ENCODE results near the gene AKAP6.

Gene AKAP6

GRCh38 chr14:32330351-32331111 lies 1.4 kb downstream of the AKAP6 start:
- DNase-seq (ENCODE audit: low read depth) = no peak

DNA sequence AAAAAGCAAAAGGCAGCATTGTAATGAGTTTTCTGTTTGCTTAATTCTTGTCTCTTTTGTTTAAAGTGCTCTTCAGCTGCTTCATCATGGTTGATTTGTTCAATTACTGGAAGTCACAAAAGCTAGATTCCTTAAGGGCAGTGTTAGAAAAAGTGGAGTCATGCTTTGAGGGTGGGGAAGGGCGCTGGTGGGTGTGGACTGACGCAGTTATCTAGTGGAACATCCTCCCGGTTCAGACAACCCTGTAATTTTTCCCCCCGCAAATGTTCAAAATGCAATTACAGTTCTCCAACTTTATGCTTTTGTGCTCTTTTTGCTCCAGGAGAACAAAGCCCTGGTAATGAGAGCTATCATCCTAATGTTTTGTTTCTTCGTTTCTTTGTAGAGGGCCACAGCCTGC lies 2.1 kb downstream of the AKAP6 start:
- DNase-seq (ENCODE audit: low read depth) = no peak

GRCh38 chr14:32332415-32333316 lies 3.6 kb downstream of the AKAP6 start:
- DNase-seq (ENCODE audit: low read depth) = peak; percentile 9

GRCh38 chr14:32336702-32337101 lies 7.6 kb downstream of the AKAP6 start:
- DNase-seq (ENCODE audit: low read depth) = no peak

DNA sequence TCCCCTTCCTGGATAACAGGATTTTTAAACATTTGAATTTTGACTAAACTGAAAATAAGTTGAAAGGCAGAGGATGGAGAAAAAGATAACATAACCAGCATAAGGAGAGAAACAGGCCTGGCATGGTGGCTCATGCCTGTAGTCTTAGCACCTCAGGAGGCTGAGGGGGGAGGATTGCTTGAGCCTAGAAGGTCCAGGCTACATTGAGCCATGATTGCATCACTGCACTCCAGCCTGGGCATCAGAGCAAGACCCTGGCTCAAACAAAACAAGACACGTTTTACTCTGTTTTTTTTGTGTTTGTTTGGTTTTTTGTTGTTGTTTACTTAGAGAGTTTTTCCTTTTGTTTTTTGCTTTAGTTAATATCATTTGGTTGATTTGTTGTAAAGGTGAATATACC lies 8.7 kb downstream of the AKAP6 start:
- DNase-seq (ENCODE audit: low read depth) = no peak

GRCh38 chr14:32339188-32339587 lies 10.1 kb downstream of the AKAP6 start:
- no peak for DNase-seq (ENCODE audit: low read depth)

GRCh38 chr14:32341947-32342846 lies 13.1 kb downstream of the AKAP6 start:
- DNase-seq (ENCODE audit: low read depth) = no peak

DNA sequence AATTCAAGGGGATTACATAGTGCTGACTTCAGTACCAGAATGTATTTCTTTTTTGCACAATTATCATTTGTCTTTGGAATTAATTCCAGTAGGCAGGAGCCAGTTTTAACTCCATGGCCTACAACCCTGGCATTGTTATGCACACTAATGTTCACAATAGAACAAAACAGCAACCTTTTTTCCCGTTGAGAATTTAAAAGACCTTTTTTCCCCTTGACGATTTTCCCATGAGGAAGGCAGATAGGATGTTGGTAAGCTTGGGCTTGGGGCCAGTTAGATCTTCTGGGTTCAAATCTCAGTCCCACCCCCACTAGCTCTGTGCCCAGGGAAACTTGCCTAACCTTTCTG lies 13.7 kb downstream of the AKAP6 start:
- DNase-seq (ENCODE audit: low read depth) = no peak

- DNase-seq (ENCODE audit: low read depth) = no peak
Observed at GRCh38 chr14:32343926-32344430, 14.9 kb downstream of the AKAP6 start.

GRCh38 chr14:32345311-32345791 lies 16.3 kb downstream of the AKAP6 start:
- no peak for DNase-seq (ENCODE audit: low read depth)

- DNase-seq (ENCODE audit: low read depth) = no peak
Observed at GRCh38 chr14:32349322-32349721, 20.2 kb downstream of the AKAP6 start.

DNA sequence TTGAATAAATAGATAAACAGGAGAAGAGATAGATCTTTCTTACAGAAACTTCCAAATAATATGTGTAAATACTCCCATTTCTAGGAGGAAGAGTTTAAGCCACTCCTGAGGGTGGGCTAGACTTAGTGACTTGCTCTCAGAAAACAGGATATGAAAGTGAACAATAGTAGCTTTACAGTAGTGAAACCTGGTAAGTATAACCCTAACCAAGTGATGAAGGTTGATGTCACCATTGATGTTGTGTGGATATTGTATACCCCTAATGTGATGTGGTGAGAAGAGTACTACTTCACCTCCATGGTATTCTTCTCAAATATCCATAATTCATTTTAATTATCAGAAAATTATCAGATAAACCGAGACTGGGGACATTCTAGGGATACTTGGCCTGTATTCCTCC lies 20.9 kb downstream of the AKAP6 start:
- no peak for DNase-seq (ENCODE audit: low read depth)

GRCh38 chr14:32352631-32353030 lies 23.5 kb downstream of the AKAP6 start:
- DNase-seq (ENCODE audit: low read depth) = no peak

- DNase-seq (ENCODE audit: low read depth) = no peak
Observed at GRCh38 chr14:32354716-32355115, 25.6 kb downstream of the AKAP6 start.

GRCh38 chr14:32358781-32359180 lies 29.7 kb downstream of the AKAP6 start:
- DNase-seq (ENCODE audit: low read depth) = no peak

DNA sequence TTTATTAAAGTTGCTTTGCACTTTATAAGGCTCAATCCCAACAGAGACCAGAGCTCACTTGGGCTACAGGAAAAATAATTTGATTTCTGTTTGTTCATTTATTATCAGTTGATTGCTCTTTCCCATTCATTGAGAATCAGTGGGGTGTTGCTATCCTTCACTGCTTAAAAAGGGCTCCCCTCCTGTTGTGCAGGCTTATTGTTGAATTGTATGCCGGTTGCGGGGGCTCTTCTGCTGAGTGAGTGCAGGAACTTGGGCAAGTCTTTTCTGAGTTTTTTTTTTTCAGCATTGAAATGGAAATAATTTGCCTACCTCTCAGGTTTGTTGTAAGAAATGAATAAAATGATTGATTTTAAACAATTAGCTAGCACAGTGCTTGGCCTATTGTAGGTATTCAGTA lies 32.6 kb downstream of the AKAP6 start:
- no peak for DNase-seq (ENCODE audit: low read depth)

DNA sequence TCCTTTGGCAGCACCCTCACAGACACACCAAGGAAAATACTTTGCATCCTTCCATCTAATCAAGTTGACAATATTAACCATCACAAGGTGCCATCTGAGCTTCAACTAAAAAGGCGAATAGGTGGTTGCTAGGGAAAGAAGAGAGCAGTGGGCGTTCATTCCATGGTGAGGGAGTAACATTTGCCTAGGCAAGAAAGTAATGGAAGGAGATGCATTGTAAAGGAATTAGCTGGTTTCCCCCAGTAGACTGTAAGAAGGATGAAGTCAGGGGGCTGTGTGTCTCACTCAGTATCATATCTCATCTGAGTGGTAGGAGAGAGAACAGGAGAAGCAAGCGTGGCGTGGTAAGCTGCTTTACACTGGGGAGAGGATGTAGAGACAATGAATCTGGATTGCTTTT lies 34.7 kb downstream of the AKAP6 start:
- no peak for DNase-seq (ENCODE audit: low read depth)

DNA sequence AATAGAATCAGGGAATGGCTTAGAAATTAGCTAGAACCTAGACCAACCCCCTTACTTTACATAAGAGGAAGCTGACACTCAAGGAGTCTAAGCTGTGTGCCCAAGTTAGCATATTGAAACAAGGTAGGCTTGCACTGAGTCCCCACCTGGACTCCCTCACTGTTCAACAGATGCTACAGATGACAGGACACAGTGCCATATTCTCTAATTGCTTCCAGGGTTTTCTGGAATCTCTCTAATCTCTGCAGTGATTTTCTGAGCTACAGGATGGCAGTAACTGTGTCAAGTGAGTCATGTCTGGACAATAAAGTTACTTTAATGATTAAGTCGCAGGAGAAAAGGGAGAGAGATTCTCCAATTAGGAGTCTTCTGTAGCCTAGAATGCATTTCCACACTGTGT lies 35.8 kb downstream of the AKAP6 start:
- DNase-seq (ENCODE audit: low read depth) = no peak

DNA sequence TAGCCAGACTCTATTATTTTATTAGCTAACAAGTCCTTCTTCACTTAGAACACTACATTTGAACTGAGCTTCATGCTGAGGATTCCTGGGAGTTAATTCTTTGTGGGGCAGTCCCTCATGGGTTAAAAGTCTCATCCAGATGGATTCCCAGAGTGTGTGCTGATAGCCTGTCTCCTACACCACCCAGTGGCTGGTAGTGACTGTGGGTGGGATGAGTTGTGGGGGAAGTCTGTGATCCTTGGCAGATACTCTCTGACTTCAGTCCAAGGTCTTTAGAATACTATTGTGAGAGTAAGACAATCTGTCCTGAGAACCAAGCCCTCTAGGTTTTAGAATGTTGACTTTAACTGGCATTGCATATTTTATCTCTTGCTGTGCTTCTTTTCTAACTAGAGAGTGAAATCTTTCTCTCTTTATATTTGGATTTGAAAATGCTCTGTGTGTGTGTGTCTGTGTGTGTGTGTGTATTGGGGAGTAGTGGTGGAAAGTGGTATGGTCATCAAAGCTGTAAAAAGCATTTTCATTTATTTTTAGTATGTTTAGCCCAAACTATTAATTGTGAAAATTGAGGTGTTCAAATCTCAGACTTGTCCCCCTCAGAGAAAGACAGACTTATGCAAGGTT lies 37.3 kb downstream of the AKAP6 start:
- no peak for DNase-seq (ENCODE audit: low read depth)

DNA sequence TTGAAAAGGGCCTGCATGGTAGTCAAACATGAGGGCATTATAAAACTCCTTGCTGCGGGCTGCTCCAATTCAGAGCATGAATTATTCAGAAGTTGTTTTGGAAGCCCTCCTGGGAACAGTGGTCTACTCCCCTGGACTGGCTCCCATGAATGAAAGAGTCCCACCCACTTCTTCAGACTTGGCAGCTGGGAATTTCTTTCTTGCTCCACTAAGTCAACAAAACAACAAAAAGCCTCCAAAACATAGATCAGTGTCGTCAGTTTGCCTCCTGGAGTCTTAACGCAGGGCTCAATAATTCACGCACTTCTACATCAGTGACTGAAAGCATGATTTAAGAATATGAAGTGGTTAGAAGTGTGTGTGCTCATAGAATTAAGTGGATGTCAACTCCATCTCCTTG lies 37.9 kb downstream of the AKAP6 start:
- DNase-seq (ENCODE audit: low read depth) = no peak

- no peak for DNase-seq (ENCODE audit: low read depth)
Observed at GRCh38 chr14:32367516-32367915, 38.4 kb downstream of the AKAP6 start.

- no peak for DNase-seq (ENCODE audit: low read depth)
Observed at GRCh38 chr14:32368107-32368506, 39.0 kb downstream of the AKAP6 start.
